Transverse colon (tissue), 4 donors: ENCODE measurements around the gene PTPRD. TPM values are rescaled to one million over a fixed set of nuclear protein-coding genes. Genes with fewer than 3 reads are reported as not detected.
"Not testable (repeated sequence)": the region's sequence is repeated elsewhere in the genome, so short reads cannot be mapped to it uniquely, and the experiment has no call there.

Experiments used
- DNase-seq: peaks from one replicate; pipeline ENCODE4 v3.0.0-alpha.2; 2019
- H3K27ac ChIP-seq, 4 donors: fragments of 200-600 bp; sonication (generic); 2 replicates each; pipeline ENCODE4 v1.5.1; 2016 to 2018; ENCODE audit warnings: inconsistent platforms in 4 of 4
- H3K27me3 ChIP-seq: fragments of 200-600 bp; sonication (generic); 2 replicates; pipeline ENCODE4 v1.5.1; 2017; ENCODE audit warnings: inconsistent platforms
- H3K36me3 ChIP-seq, 4 donors: fragments of 200-600 bp; sonication (generic); 2 replicates each; pipeline ENCODE4 v1.5.1; 2017 to 2019; ENCODE audit warnings: inconsistent platforms in 4 of 4
- H3K4me1 ChIP-seq, 4 donors: fragments of 200-600 bp; sonication (generic); 2 replicates each; pipeline ENCODE4 v1.5.1; 2017 to 2020; ENCODE audit warnings: inconsistent platforms in 4 of 4
- H3K4me3 ChIP-seq, 4 donors: fragments of 200-600 bp; sonication (generic); 1 replicate in 1 of 4; 2 replicates in 3 of 4; pipeline versions ENCODE4 v1.5.1 to v1.6.1; 2017 to 2019; ENCODE audit warnings: inconsistent platforms in 4 of 4
- H3K9me3 ChIP-seq, 2 donors: fragments of 200-600 bp; sonication (generic); 2 replicates each; pipeline ENCODE4 v1.5.1; 2017 to 2019; ENCODE audit warnings: inconsistent platforms in 2 of 2
- EP300 ChIP-seq: sonication (generic); formaldehyde crosslinking; IDR thresholded peaks from one replicate; pipeline ENCODE4 v1.6.1; 2017; ENCODE audit warnings: antibody characterized with exemption, low read depth
- POLR2A ChIP-seq: fragments of 450-650 bp; IDR thresholded peaks from one replicate; pipeline ENCODE4 v1.6.1; 2016; ENCODE audit warnings: antibody characterized with exemption, mild to moderate bottlenecking, moderate library complexity
- POLR2AphosphoS5 ChIP-seq, 3 donors: sonication (generic); formaldehyde crosslinking; IDR thresholded peaks; one replicate each; pipeline ENCODE4 v1.6.1; 2016; ENCODE audit warnings: antibody characterized with exemption in 3 of 3
- WGBS, 2 donors: methylation state at CpG; one replicate each; pipeline ENCODE4 v1.1.5; 2018; ENCODE audit warnings: low coverage in 1 of 2; 5-methylcytosine and 5-hydroxymethylcytosine counted together
- in situ Hi-C, 4 donors: fragments of 200-750 bp; cut with MboI; loops; one replicate each; pipeline versions ENCODE4 v1.15.0 to v1.15.1; 2017; ENCODE audit warnings: low sequenced_read_pairs in 3 of 4, low pct_ligation_motif_present in 1 of 4, low pct_unique_long_range_greater_than_20kb in 1 of 4
- intact Hi-C: fragments of 100-400 bp; cut with DNase I; formaldehyde crosslinking; loops from one replicate; pipeline ENCODE4 v1.15.1; 2023; ENCODE audit warnings: low total_unique reads
- total RNA-seq, 4 donors: library from RNA; depleted of rRNA; stranded (reverse); fragments of >200 nt; gene quantifications; one replicate each; pipeline ENCODE4 v1.1.0, GENCODE V29; 2016
- TF ChIP-seq, protein P1 (sequence below), 5 experiments: fragments of 200-600 bp in 3 of 5; fragments of 450-650 bp in 2 of 5; sonication (generic) in 3 of 5; IDR thresholded peaks; 1 replicate in 2 of 5; 2 replicates in 3 of 5; pipeline ENCODE4 v1.5.1; 2016 to 2017; ENCODE audit warnings: antibody characterized with exemption in 5 of 5, inconsistent platforms in 3 of 5, mild to moderate bottlenecking in 2 of 5, moderate library complexity in 1 of 5

The PTPRD gene
- total RNA-seq, 4 donors from 2014 or later: 43.0 to 115 (median 79.1) TPM

- 67 to 71% methylated on average over 3 of the region's 3 CpGs for WGBS, 2 donors
- H3K4me3 ChIP-seq: no peak overlapping the region
- in situ Hi-C loops: no loop called here
These were observed 1129.6 kb downstream of the PTPRD start for GRCh38 chr9:9483175-9483574.

DNA sequence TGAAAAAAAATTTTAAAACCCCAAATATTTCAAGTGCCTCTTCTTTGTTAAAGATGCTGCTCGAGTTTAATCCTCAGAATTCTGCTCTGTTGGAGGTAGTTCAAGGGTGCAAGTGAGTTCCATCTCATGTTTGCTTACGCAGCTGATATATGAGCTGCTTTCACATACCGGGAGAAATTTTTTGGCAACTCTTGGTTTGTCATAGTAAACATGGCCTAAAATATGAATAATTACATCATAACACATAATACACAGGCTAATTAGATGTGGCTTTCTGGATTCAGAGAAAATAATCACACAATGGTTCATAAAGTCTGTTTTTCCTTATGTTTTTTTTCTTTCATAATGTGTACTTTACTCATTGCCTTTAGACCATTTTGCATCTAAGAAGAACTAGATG lies 1134.1 kb downstream of the PTPRD start:
- H3K27me3 ChIP-seq: no peaks in the 10 kb centered on the region
- H3K4me1 ChIP-seq: no peaks in the 10 kb centered on the region
- H3K4me3 ChIP-seq: no peak overlapping the region
- no peaks in the 10 kb centered on the region for H3K9me3 ChIP-seq
- TF ChIP-seq POLR2A: no peak
- TF ChIP-seq, protein P1, sequence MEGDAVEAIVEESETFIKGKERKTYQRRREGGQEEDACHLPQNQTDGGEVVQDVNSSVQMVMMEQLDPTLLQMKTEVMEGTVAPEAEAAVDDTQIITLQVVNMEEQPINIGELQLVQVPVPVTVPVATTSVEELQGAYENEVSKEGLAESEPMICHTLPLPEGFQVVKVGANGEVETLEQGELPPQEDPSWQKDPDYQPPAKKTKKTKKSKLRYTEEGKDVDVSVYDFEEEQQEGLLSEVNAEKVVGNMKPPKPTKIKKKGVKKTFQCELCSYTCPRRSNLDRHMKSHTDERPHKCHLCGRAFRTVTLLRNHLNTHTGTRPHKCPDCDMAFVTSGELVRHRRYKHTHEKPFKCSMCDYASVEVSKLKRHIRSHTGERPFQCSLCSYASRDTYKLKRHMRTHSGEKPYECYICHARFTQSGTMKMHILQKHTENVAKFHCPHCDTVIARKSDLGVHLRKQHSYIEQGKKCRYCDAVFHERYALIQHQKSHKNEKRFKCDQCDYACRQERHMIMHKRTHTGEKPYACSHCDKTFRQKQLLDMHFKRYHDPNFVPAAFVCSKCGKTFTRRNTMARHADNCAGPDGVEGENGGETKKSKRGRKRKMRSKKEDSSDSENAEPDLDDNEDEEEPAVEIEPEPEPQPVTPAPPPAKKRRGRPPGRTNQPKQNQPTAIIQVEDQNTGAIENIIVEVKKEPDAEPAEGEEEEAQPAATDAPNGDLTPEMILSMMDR (IDR thresholded peaks at IDR 0.05): no peak
- in situ Hi-C loops: no loop called here
- WGBS, 2 donors: 67% methylated on average over 3 of the region's 3 CpGs
- DNase-seq: no peak
- intact Hi-C loops: no loop called here
- H3K36me3 ChIP-seq: no peaks in the 10 kb centered on the region
- no peak overlapping the region for H3K27ac ChIP-seq

More at GRCh38 chr9:9483175-9483574, 1129.6 kb downstream of the PTPRD start:
- H3K36me3 ChIP-seq: no peaks in the 10 kb centered on the region
- TF ChIP-seq POLR2AphosphoS5 (IDR thresholded peaks at IDR 0.05): no peak
- DNase-seq: no peak
- no peak overlapping the region for H3K27ac ChIP-seq
- no peaks in the 10 kb centered on the region for H3K4me1 ChIP-seq
- H3K27me3 ChIP-seq: no peaks in the 10 kb centered on the region
- no peaks in the 10 kb centered on the region for H3K9me3 ChIP-seq
- intact Hi-C loops: no loop called here

DNA sequence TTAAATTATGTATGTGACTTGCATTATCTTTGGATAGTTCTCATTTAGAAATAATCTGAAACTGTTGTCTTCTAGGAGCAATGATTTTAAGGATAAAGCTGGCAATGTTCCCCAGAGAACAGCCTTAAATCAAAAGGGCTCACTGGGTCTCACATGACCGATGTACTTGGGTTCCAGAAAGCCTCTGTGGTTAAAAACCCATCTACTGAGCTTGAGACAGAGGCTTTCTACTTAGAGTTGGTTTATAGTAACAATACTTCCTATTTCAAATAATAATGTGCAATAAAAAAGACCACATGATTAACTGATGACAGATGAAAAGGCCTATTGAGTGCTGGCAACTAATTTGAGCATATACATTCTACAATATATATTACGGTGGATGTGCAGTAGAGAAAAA lies 1143.5 kb downstream of the PTPRD start:
- Histone ChIP-seq H3K4me1 (no peaks in the 10 kb centered on the region), H3K36me3 (no peaks in the 10 kb centered on the region), H3K27me3 (no peaks in the 10 kb centered on the region), H3K4me3 (no peak overlapping the region), H3K9me3 (no peaks in the 10 kb centered on the region), H3K27ac (no peak overlapping the region)
- intact Hi-C loops (no loop called here), in situ Hi-C loops (no loop called here)
- TF ChIP-seq POLR2AphosphoS5 (IDR thresholded peaks at IDR 0.05) (no peak), POLR2A (no peak), EP300 (no peak)
- TF ChIP-seq, protein P1 (IDR thresholded peaks at IDR 0.05): no peak
- 69 to 77% methylated on average over 2 of the region's 2 CpGs for WGBS, 2 donors
- DNase-seq: no peak

DNA sequence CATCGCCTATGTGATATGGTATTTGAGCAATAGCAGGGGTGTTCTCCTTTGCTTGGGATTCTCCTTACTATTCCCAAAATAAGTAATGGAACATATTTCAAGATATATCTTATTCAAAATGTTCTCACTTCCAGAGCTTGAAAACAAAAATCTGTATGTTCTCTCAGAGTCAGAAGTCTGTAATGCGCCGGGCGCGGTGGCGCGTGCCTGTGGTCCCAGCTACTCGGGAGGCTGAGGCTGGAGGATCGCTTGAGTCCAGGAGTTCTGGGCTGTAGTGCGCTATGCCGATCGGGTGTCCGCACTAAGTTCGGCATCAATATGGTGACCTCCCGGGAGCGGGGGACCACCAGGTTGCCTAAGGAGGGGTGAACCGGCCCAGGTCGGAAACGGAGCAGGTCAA lies 1170.9 kb downstream of the PTPRD start:
- H3K27me3 ChIP-seq, in situ Hi-C loops, H3K4me3 ChIP-seq, DNase-seq, H3K4me1 ChIP-seq, H3K27ac ChIP-seq, H3K36me3 ChIP-seq, H3K9me3 ChIP-seq, intact Hi-C loops: not testable (repeated sequence)
- WGBS, 2 donors: 95 to 96% methylated on average over 5 to 19 of the region's 19 CpGs

- Histone ChIP-seq H3K27ac (no peak overlapping the region), H3K36me3 (no peaks in the 10 kb centered on the region), H3K9me3 (no peaks in the 10 kb centered on the region), H3K4me3 (no peak overlapping the region), H3K4me1 (no peaks in the 10 kb centered on the region), H3K27me3 (no peaks in the 10 kb centered on the region)
- intact Hi-C loops (no loop called here), in situ Hi-C loops (no loop called here)
- 51 to 70% methylated on average over 3 to 4 of the region's 4 CpGs for WGBS, 2 donors
- no peak for DNase-seq
- TF ChIP-seq, protein P1 (IDR thresholded peaks at IDR 0.05): no peak
These were observed 1175.2 kb downstream of the PTPRD start for GRCh38 chr9:9437641-9438040.

- intact Hi-C loops, H3K36me3 ChIP-seq, H3K27ac ChIP-seq, H3K4me3 ChIP-seq, H3K27me3 ChIP-seq, H3K9me3 ChIP-seq, in situ Hi-C loops, DNase-seq, H3K4me1 ChIP-seq: not testable (repeated sequence)
- 80 to 95% methylated on average over 1 to 10 of the region's 10 CpGs for WGBS, 2 donors
These were observed 1186.3 kb downstream of the PTPRD start for GRCh38 chr9:9426454-9426853.
